Spinal cord (tissue), 10 donors: ENCODE measurements around the gene CEP68. TPM values are rescaled to one million over a fixed set of nuclear protein-coding genes. Genes with fewer than 3 reads are reported as not detected.
A peak's percentile ranks its signal among the peaks of the same experiment; 100 is the strongest.

ENCODE experiments used
- DNase-seq, 6 donors: peaks; one replicate each; pipeline versions ENCODE4 v3.0.0 to v3.0.0-alpha.2; 2013 to 2015; ENCODE audit warnings: low spot score in 6 of 6, low read depth in 4 of 6
- H3K27ac ChIP-seq: one replicate; pipeline ENCODE4 v1.5.1; 2013; ENCODE audit warnings: low read depth, low read length, control low read depth
- H3K27me3 ChIP-seq: one replicate; pipeline ENCODE4 v1.6.1; 2013; ENCODE audit warnings: low read length; ENCODE audit not compliant: control insufficient read depth, insufficient read depth
- H3K36me3 ChIP-seq: one replicate; pipeline ENCODE4 v1.6.1; 2013; ENCODE audit warnings: low read length; ENCODE audit not compliant: control insufficient read depth, insufficient read depth
- H3K4me1 ChIP-seq: one replicate; pipeline ENCODE4 v1.6.1; 2013; ENCODE audit warnings: low read length; ENCODE audit not compliant: control insufficient read depth, insufficient read depth
- H3K4me3 ChIP-seq: one replicate; pipeline ENCODE4 v1.5.1; 2013; ENCODE audit warnings: low read depth, low read length, control low read depth
- H3K9me3 ChIP-seq: one replicate; pipeline ENCODE4 v1.6.1; 2013; ENCODE audit warnings: low read length; ENCODE audit not compliant: control insufficient read depth, insufficient read depth
- WGBS: methylation state at CpG from one replicate; pipeline ENCODE4 v1.1.5; 2013; ENCODE audit warnings: missing lambda C conversion rate; ENCODE audit not compliant: insufficient coverage; 5-methylcytosine and 5-hydroxymethylcytosine counted together
- polyA plus RNA-seq, 2 donors: library from polyadenylated mRNA; unstranded; fragments of 120-200 nt; gene quantifications; one replicate each; pipeline ENCODE4 v1.2.1, GENCODE V29; 2013; ENCODE audit not compliant: insufficient read length in 2 of 2
- total RNA-seq, 2 donors: library from RNA; depleted of rRNA in 1 of 2; stranded (reverse); fragments of 120-200 nt in 1 of 2; fragments of >200 nt in 1 of 2; gene quantifications; one replicate each; pipeline versions ENCODE4 v1.2.3 to v1.2.4, GENCODE V29; 2013 to 2014
- donor health status: healthy.

Gene CEP68
- total and polyA plus RNA-seq, 4 donors, result 30.0 to 39.2 (median 33.6) TPM

DNA sequence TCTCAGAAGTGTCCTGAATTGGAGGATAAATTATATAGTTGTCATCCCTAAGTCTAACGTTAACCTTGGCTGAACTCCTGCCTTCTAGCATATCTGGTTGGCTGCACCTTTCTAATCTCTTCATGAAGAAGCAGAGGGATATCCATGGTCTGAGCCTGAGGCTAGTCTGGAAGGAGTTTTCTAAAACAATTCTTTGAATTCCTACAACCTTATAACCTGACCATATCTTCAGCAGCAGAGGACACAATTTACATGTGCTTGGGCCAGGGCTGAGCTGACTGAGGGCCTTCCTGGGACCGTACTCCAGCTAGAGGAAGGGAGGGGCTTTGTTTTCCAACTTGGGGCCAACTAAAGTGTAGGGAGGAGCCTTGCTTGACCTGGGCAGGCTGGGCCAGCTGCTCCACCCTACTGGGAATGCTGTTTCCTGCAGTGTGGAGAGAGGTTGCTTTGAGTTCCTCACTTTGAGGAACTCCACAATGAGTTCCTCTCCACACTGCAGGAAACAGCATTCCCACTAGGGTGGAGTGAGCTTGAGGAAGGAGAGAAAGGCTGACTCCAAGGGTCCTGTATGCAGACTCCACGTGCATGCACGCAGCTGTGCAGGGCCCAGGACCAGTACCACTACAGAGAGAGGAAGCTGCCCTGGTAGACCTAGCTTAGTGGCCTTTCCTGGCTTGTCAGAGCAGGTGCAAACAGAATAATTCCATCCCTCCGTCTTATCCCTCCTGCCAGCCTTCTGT, 19.6 kb downstream of the CEP68 start:
- no peaks in the 10 kb centered on the region for H3K27me3 ChIP-seq
- DNase-seq, result peak in 1 of 6 donors; percentile 44

GRCh38 chr2:65076345-65076710, 20.1 kb downstream of the CEP68 start:
- WGBS, result 80% methylated on average over 1 of the region's 7 CpGs
- Histone ChIP-seq H3K9me3 (no peaks in the 10 kb centered on the region), H3K36me3 (peaks cover 57% of the 10 kb centered on the region), H3K27me3 (no peaks in the 10 kb centered on the region), H3K27ac (peak overlapping the region; percentile 27), H3K4me3 (no peak overlapping the region), H3K4me1 (peaks cover 18% of the 10 kb centered on the region)
- no peak for DNase-seq

More for the DNA sequence above, 19.6 kb downstream of the CEP68 start:
- WGBS, result 53% methylated on average over 3 of the region's 5 CpGs
- no peak overlapping the region for H3K4me3 ChIP-seq
- H3K27ac ChIP-seq, result peak overlapping the region; percentile 35
- peaks cover 63% of the 10 kb centered on the region for H3K36me3 ChIP-seq
- peaks cover 16% of the 10 kb centered on the region for H3K4me1 ChIP-seq
- H3K9me3 ChIP-seq, result no peaks in the 10 kb centered on the region

DNA sequence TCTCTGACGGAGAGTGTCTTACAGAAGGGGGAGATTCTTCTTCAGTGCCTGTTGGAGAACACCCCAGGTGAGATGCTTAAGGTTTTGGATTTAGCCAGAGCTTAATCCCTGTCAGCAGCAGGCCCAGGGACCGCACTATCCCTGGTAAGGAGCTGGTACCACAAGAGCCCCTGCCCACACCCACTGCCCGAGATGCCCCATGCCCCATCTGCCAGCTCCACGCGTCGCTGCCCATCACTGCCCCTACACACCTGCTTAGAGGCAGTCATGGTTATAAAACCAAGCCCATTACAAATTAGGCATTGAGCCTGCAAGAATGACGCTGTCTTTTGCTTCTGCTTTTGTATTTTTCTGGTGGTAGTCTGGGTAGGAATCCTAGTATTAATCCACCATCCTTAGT, 21.7 kb downstream of the CEP68 start:
- peaks cover 9% of the 10 kb centered on the region for H3K4me1 ChIP-seq
- H3K9me3 ChIP-seq, result no peaks in the 10 kb centered on the region
- H3K36me3 ChIP-seq, result peaks cover 52% of the 10 kb centered on the region
- H3K27me3 ChIP-seq, result no peaks in the 10 kb centered on the region
- WGBS, result 85% methylated on average over 2 of the region's 7 CpGs
- no peak overlapping the region for H3K27ac ChIP-seq
- no peak for DNase-seq
- no peak overlapping the region for H3K4me3 ChIP-seq

DNA sequence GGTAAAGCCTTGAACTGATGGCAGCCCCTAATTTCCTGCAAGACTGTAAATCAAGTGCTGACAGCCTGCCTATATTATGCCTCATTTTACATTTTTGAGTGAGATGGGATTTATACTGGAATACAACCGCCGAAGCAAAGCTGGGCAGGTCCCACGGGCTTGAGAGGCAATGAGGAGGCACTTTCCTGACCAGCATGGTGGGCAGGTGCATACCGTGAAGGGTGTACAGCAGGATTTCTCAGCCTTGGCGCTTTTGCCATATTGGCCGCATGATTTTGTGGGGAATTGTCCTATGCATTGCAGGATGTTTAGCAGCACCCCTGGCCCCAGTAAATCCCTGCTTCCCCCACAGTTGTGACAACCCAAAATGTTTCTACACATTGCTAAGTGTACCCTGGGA, 22.8 kb downstream of the CEP68 start:
- Histone ChIP-seq H3K9me3 (no peaks in the 10 kb centered on the region), H3K4me3 (no peak overlapping the region), H3K27ac (no peak overlapping the region), H3K27me3 (no peaks in the 10 kb centered on the region), H3K36me3 (peaks cover 54% of the 10 kb centered on the region), H3K4me1 (peaks cover 9% of the 10 kb centered on the region)
- WGBS, result 93% methylated on average over 4 of the region's 6 CpGs
- no peak for DNase-seq

- Histone ChIP-seq H3K9me3 (no peaks in the 10 kb centered on the region), H3K27me3 (no peaks in the 10 kb centered on the region), H3K27ac (peak overlapping the region; percentile 33), H3K4me3 (no peak overlapping the region), H3K4me1 (peaks cover 3% of the 10 kb centered on the region), H3K36me3 (peaks cover 46% of the 10 kb centered on the region)
- WGBS, result 66% methylated on average over 3 of the region's 4 CpGs
- DNase-seq, result peak in 1 of 6 donors; percentile 44
These were observed 25.0 kb downstream of the CEP68 start for GRCh38 chr2:65081232-65081685.

- no peak overlapping the region for H3K4me3 ChIP-seq
- no CpG with 5 or more reads among the region's 3 CpGs for WGBS
- no peaks in the 10 kb centered on the region for H3K27me3 ChIP-seq
- H3K4me1 ChIP-seq, result peaks cover 3% of the 10 kb centered on the region
- DNase-seq, result no peak
- H3K27ac ChIP-seq, result no peak overlapping the region
- peaks cover 25% of the 10 kb centered on the region for H3K36me3 ChIP-seq
- no peaks in the 10 kb centered on the region for H3K9me3 ChIP-seq
These were observed 28.9 kb downstream of the CEP68 start for GRCh38 chr2:65085148-65085547.

GRCh38 chr2:65092791-65093190, 36.6 kb downstream of the CEP68 start:
- Histone ChIP-seq H3K27ac (no peak overlapping the region), H3K36me3 (peaks cover 29% of the 10 kb centered on the region), H3K27me3 (no peaks in the 10 kb centered on the region), H3K4me3 (no peak overlapping the region), H3K4me1 (no peaks in the 10 kb centered on the region), H3K9me3 (no peaks in the 10 kb centered on the region)
- WGBS, result 86% methylated on average over 2 of the region's 4 CpGs
- DNase-seq, result no peak

GRCh38 chr2:65093211-65093610, 37.0 kb downstream of the CEP68 start:
- no peaks in the 10 kb centered on the region for H3K9me3 ChIP-seq
- no peak overlapping the region for H3K4me3 ChIP-seq
- no peak for DNase-seq
- H3K4me1 ChIP-seq, result no peaks in the 10 kb centered on the region
- peaks cover 29% of the 10 kb centered on the region for H3K36me3 ChIP-seq
- H3K27ac ChIP-seq, result no peak overlapping the region
- no peaks in the 10 kb centered on the region for H3K27me3 ChIP-seq

- Histone ChIP-seq H3K27me3 (no peaks in the 10 kb centered on the region), H3K4me1 (no peaks in the 10 kb centered on the region), H3K4me3 (no peak overlapping the region), H3K27ac (no peak overlapping the region), H3K9me3 (no peaks in the 10 kb centered on the region), H3K36me3 (peaks cover 29% of the 10 kb centered on the region)
- DNase-seq, result no peak
- 90% methylated on average over 1 of the region's 1 CpG for WGBS
These were observed 40.7 kb downstream of the CEP68 start for GRCh38 chr2:65096948-65097347.

DNA sequence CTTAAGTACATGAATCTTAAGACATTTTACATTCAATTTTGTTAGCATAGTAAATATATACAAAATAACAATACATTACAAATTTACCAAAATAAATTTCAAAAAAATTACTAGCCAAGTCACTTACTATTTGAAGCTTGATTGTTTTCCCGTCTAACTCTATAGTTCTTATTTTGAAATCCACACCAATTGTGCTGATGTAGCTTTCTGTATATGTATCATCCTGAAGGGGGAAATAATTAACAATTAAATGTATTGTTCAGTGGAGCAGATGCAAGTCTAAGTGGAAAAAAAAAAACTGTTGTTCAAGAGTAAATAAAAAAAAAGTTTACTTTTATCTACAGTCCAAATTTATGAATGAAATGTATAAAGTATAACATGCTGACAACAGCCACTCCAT, 41.6 kb downstream of the CEP68 start:
- Histone ChIP-seq H3K27me3 (no peaks in the 10 kb centered on the region), H3K9me3 (no peaks in the 10 kb centered on the region), H3K4me3 (no peak overlapping the region), H3K4me1 (no peaks in the 10 kb centered on the region), H3K36me3 (peaks cover 31% of the 10 kb centered on the region), H3K27ac (no peak overlapping the region)
- DNase-seq, result no peak
- no CpG with 5 or more reads among the region's 1 CpG for WGBS
